NB4 (cell line): Measurements from ENCODE around the gene AIF1.
A peak's percentile ranks its signal among the peaks of the same experiment; 100 is the strongest.

ENCODE experiments used
- DNase-seq: peaks from one replicate; pipeline ENCODE4 v3.0.0; 2010; ENCODE audit warnings: low read depth
- H3K4me3 ChIP-seq: one replicate; pipeline ENCODE4 v1.5.1; 2011; ENCODE audit warnings: mild to moderate bottlenecking, low read depth, low read length, moderate library complexity
- MAX ChIP-seq: IDR thresholded peaks from 2 replicates; pipeline ENCODE4 v1.6.1; 2011; ENCODE audit warnings: low read depth, low read length
- MYC ChIP-seq: IDR thresholded peaks from 2 replicates; pipeline ENCODE4 v1.6.1; 2011; ENCODE audit warnings: low read depth, low read length
- POLR2A ChIP-seq: IDR thresholded peaks from 2 replicates; pipeline ENCODE4 v1.6.1; 2011; ENCODE audit warnings: mild to moderate bottlenecking; ENCODE audit not compliant: insufficient read length; ENCODE audit errors: extremely low read depth
- TF ChIP-seq, protein P1 (sequence below): IDR thresholded peaks from one replicate; pipeline ENCODE4 v1.5.1; 2012; ENCODE audit warnings: low read depth, low read length

AIF1 gene

GRCh38 chr6:31580438-31580740 lies 34.6 kb upstream of the AIF1 start:
- H3K4me3 ChIP-seq, result peak overlapping the region; percentile 92
- TF ChIP-seq MAX, result no peak
- TF ChIP-seq POLR2A, result no peak
- TF ChIP-seq, protein P1, sequence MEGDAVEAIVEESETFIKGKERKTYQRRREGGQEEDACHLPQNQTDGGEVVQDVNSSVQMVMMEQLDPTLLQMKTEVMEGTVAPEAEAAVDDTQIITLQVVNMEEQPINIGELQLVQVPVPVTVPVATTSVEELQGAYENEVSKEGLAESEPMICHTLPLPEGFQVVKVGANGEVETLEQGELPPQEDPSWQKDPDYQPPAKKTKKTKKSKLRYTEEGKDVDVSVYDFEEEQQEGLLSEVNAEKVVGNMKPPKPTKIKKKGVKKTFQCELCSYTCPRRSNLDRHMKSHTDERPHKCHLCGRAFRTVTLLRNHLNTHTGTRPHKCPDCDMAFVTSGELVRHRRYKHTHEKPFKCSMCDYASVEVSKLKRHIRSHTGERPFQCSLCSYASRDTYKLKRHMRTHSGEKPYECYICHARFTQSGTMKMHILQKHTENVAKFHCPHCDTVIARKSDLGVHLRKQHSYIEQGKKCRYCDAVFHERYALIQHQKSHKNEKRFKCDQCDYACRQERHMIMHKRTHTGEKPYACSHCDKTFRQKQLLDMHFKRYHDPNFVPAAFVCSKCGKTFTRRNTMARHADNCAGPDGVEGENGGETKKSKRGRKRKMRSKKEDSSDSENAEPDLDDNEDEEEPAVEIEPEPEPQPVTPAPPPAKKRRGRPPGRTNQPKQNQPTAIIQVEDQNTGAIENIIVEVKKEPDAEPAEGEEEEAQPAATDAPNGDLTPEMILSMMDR, result no peak
- no peak for DNase-seq

GRCh38 chr6:31580807-31581433 lies 34.1 kb upstream of the AIF1 start:
- no peak for TF ChIP-seq MYC
- TF ChIP-seq, protein P1, result peak; percentile 92
- TF ChIP-seq POLR2A, result peak; percentile 41
- peak; percentile 3; the same call in 1 of the 2 replicates for TF ChIP-seq MAX
- peak; percentile 93 for DNase-seq
- peak overlapping the region; percentile 92 for H3K4me3 ChIP-seq

GRCh38 chr6:31581434-31582229 lies 33.4 kb upstream of the AIF1 start:
- DNase-seq, result peak; percentile 54
- H3K4me3 ChIP-seq, result peak overlapping the region; percentile 92

DNA sequence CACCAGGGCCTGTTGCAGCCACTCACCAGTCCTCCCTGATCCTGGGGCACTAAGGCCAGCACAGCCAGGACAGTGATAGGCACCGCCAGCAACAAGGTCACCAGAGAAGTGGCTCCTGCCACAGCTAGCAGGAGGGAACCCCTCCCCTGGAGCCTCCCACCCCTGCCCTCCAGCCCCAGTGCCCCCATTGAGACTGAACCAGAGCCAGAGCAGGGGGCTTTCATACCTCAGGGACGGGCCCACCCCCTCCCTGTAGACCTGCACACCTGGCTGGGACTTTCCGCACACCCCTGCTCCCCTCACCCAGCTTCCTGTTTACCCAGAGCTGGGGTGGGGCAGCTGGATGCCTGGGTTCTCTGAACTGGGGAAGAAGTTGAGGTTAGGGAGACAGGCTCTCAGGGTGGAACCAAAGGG lies 32.8 kb upstream of the AIF1 start, which contains the start of gene LTB:
LTB (minus strand) TSS at position 195 of the 414 bp plus-strand sequence; CDS start at position 188, 7 bp downstream.
- TF ChIP-seq POLR2A, result no peak
- TF ChIP-seq, protein P1, result no peak
- TF ChIP-seq MAX, result no peak
- no peak for TF ChIP-seq MYC
- H3K4me3 ChIP-seq, result peak within 1 kb of the TSS; percentile 92
- DNase-seq, result peak; percentile 56

More at GRCh38 chr6:31581434-31582229, 33.4 kb upstream of the AIF1 start:
- TF ChIP-seq, protein P1, result no peak
- TF ChIP-seq MAX, result no peak
- no peak for TF ChIP-seq POLR2A
- no peak for TF ChIP-seq MYC

- DNase-seq, result peak; percentile 85
- peak overlapping the region; percentile 58 for H3K4me3 ChIP-seq
- TF ChIP-seq, protein P1, result peak; percentile 65
- no peak for TF ChIP-seq MAX
These were observed 29.5 kb upstream of the AIF1 start for GRCh38 chr6:31585491-31585890.
